ENCODE measurements around the gene REPS1. TPM values are rescaled to one million over a fixed set of nuclear protein-coding genes. Genes with fewer than 3 reads are reported as not detected.
A peak's percentile ranks its signal among the peaks of the same experiment; 100 is the strongest.
"Not testable (repeated sequence)": the region's sequence is repeated elsewhere in the genome, so short reads cannot be mapped to it uniquely, and the experiment has no call there.

The REPS1 gene
- total RNA-seq, 1 donor from 2014 or later = 58.8 TPM

GRCh38 chr6:139029470-139030227, 41.6 kb upstream of the REPS1 start:
- peak; percentile 21 for ATAC-seq (ENCODE audit: low read depth)
- no peak for TF ChIP-seq CTCF (IDR thresholded peaks at IDR 0.05)
- POLR2A ChIA-PET = interaction anchor here (0.5 to 4.9 kb wide), 19 partner anchors 11 to 1074 kb away, joined by 3 to 43 read pairs (median 4); partner anchors contain the start of genes CCDC28A, CITED2 and REPS1
- no peaks in the 10 kb centered on the region for H3K9me3 Mint-ChIP-seq
- DNase-seq = no peak
- intact Hi-C loops (cut with micrococcal nuclease) = loop anchor here (1.0 to 5.0 kb wide), 8 partner anchors 95 to 345 kb away; partner anchors contain the start of genes CCDC28A and CITED2
- peaks cover 14% of the 10 kb centered on the region for H3K4me1 Mint-ChIP-seq
- H3K36me3 Mint-ChIP-seq (ENCODE audit: low read depth) = peaks cover 15% of the 10 kb centered on the region
- H3K27ac Mint-ChIP-seq = no peak overlapping the region
- H3K27me3 Mint-ChIP-seq = no peaks in the 10 kb centered on the region
- CTCF ChIA-PET = interaction anchor here (1.9 kb wide), 1 partner anchor 41 kb away, joined by 5 read pairs; the partner anchor contains the start of gene REPS1
- no peak overlapping the region for H3K4me3 Mint-ChIP-seq

- H3K4me3 Mint-ChIP-seq = no peak within 1 kb of the TSS
- ATAC-seq (ENCODE audit: low read depth) (peak; percentile 71), DNase-seq (peak; percentile 83)
- no peaks in the 10 kb centered on the region for H3K27me3 Mint-ChIP-seq
- no peaks in the 10 kb centered on the region for H3K9me3 Mint-ChIP-seq
- ChIA-PET CTCF (no interaction called here), POLR2A (interaction anchor here (0.5 to 4.9 kb wide), 13 partner anchors 11 to 346 kb away, joined by 3 to 43 read pairs (median 5); partner anchors contain the start of genes CCDC28A, CITED2 and REPS1)
- H3K4me1 Mint-ChIP-seq = peaks cover 14% of the 10 kb centered on the region
- peak within 1 kb of the TSS; percentile 95 for H3K27ac Mint-ChIP-seq
- peaks cover 9% of the 10 kb centered on the region for H3K36me3 Mint-ChIP-seq (ENCODE audit: low read depth)
- TF ChIP-seq CTCF (IDR thresholded peaks at IDR 0.05) = no peak
- intact Hi-C loops (cut with micrococcal nuclease) = loop anchor here (1.0 to 5.0 kb wide), 8 partner anchors 13 to 345 kb away; partner anchors contain the start of genes CCDC28A, CITED2 and REPS1
Observed at GRCh38 chr6:139028658-139029469, 40.8 kb upstream of the REPS1 start, which contains the start of gene ABRACL. Gene ABRACL (plus strand): TSS chr6:139028745. CDS start chr6:139034161, 5,416 bp downstream.

- ChIA-PET POLR2A (interaction anchor here (0.7 to 4.9 kb wide), 8 partner anchors 9 to 912 kb away, joined by 3 to 43 read pairs (median 8); partner anchors contain the start of genes CCDC28A, CITED2 and REPS1), CTCF (no interaction called here)
- no peak for TF ChIP-seq CTCF (IDR thresholded peaks at IDR 0.05)
- H3K4me3 Mint-ChIP-seq = no peak overlapping the region
- intact Hi-C loops (cut with micrococcal nuclease) = loop anchor here (1.0 to 5.0 kb wide), 5 partner anchors 12 to 336 kb away; partner anchors contain the start of gene REPS1
- no peaks in the 10 kb centered on the region for H3K27me3 Mint-ChIP-seq
- H3K36me3 Mint-ChIP-seq (ENCODE audit: low read depth) = peaks cover 3% of the 10 kb centered on the region
- no peaks in the 10 kb centered on the region for H3K9me3 Mint-ChIP-seq
- peaks cover 13% of the 10 kb centered on the region for H3K4me1 Mint-ChIP-seq
- ATAC-seq (ENCODE audit: low read depth) = no peak
- no peak for DNase-seq
- peak overlapping the region; percentile 95 for H3K27ac Mint-ChIP-seq
Observed at GRCh38 chr6:139028215-139028657, 40.2 kb upstream of the REPS1 start.

GRCh38 chr6:139027620-139028182, 39.6 kb upstream of the REPS1 start:
- H3K36me3 Mint-ChIP-seq (ENCODE audit: low read depth) = peaks cover 3% of the 10 kb centered on the region
- ChIA-PET CTCF (no interaction called here), POLR2A (interaction anchor here (0.5 to 4.9 kb wide), 8 partner anchors 8 to 911 kb away, joined by 3 to 43 read pairs (median 6); partner anchors contain the start of genes CCDC28A and CITED2)
- intact Hi-C loops (cut with micrococcal nuclease) = loop anchor here (1.0 to 5.0 kb wide), 5 partner anchors 11 to 335 kb away; partner anchors contain the start of gene REPS1
- H3K4me1 Mint-ChIP-seq = peaks cover 13% of the 10 kb centered on the region
- no peaks in the 10 kb centered on the region for H3K27me3 Mint-ChIP-seq
- H3K27ac Mint-ChIP-seq = peak overlapping the region; percentile 95
- H3K9me3 Mint-ChIP-seq = no peaks in the 10 kb centered on the region
- DNase-seq = no peak
- TF ChIP-seq CTCF (IDR thresholded peaks at IDR 0.05) = no peak
- no peak for ATAC-seq (ENCODE audit: low read depth)
- no peak overlapping the region for H3K4me3 Mint-ChIP-seq

- intact Hi-C loops (cut with micrococcal nuclease) = loop anchor here (5.0 kb wide), 2 partner anchors 247 to 333 kb away; no protein-coding TSS in a partner anchor
- peaks cover 13% of the 10 kb centered on the region for H3K4me1 Mint-ChIP-seq
- ATAC-seq (ENCODE audit: low read depth); H3K36me3 Mint-ChIP-seq (ENCODE audit: low read depth); H3K27me3 Mint-ChIP-seq; H3K9me3 Mint-ChIP-seq; POLR2A ChIA-PET; H3K4me3 Mint-ChIP-seq; CTCF ChIA-PET; H3K27ac Mint-ChIP-seq; DNase-seq: not testable (repeated sequence)
Observed at GRCh38 chr6:139025416-139025815, 37.4 kb upstream of the REPS1 start.
